ENCODE results near the gene FLNA. TPM values are rescaled to one million over a fixed set of nuclear protein-coding genes. Genes with fewer than 3 reads are reported as not detected.

Gene FLNA
- total and polyA plus RNA-seq, 9 of the 15 experiments (the other 6 are each of a cell fraction or from before 2014, with no cell fraction given), result 6.2 to 735 (median 135) TPM

DNA sequence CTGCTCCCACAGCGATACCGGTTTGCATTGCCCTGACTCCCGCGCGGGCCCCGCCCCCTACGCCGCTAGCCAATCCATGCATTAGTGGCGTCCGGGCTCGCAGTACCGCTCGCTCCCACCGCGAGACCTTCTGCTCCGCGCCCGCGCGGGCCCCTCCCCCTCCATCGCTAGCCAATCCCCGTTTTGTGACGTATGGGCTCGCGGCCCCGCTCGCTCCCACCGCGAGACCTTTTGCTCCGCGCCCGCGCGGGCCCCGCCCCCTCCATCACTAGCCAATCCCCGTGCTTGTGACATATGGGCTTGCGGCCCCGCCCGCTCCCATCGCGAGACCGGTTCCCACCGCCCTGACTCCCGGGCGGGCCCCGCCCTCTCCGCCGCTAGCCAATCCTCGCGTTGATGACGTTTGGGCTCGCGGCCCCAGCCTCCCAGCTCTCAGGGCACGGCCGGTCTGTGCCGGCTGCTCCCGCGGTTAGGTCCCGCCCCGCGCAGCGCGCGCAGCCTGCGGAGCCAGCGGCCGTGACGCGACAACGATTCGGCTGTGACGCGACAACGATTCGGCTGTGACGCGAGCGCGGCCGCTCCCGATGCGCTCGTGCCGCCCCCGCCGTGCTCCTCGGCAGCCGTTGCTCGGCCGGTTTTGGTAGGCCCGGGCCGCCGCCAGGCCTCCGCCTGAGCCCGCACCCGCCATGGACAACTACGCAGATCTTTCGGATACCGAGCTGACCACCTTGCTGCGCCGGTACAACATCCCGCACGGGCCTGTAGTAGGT is 4.5 kb upstream of the FLNA start, which contains the start of gene EMD (continued):
- TF ChIP-seq SIN3A (IDR thresholded peaks at IDR 0.05; ENCODE audit: borderline replicate concordance in 2 of 2, control insufficient read depth in 1 of 2, low read depth in 2 of 2, low read length in 2 of 2) (0 out of 4 replicates have a peak, but pooled peaks of 1 of the 2 experiments have one; percentile 36), ZNF263 (CRISPR knock-in tag; IDR thresholded peaks at IDR 0.05; ENCODE audit: borderline replicate concordance) (peak; percentile 56; the same call in 1 of the 2 replicates), BRD4 (IDR thresholded peaks at IDR 0.05) (peak; percentile 86; the same call in 1 of the 2 replicates)
- TF ChIP-seq, protein P1, sequence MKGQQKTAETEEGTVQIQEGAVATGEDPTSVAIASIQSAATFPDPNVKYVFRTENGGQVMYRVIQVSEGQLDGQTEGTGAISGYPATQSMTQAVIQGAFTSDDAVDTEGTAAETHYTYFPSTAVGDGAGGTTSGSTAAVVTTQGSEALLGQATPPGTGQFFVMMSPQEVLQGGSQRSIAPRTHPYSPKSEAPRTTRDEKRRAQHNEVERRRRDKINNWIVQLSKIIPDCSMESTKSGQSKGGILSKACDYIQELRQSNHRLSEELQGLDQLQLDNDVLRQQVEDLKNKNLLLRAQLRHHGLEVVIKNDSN (CRISPR knock-in tag; IDR thresholded peaks at IDR 0.05), result peak; percentile 51; the same call in 1 of the 2 replicates

GRCh38 chrX:154378059-154378798 is 3.8 kb upstream of the FLNA start:
- Histone ChIP-seq H4K20me1 (replicated peaks; ENCODE audit: control insufficient read depth, insufficient read depth, low read length) (no peaks in the 10 kb centered on the region), H2AFZ (ENCODE audit: low read depth, low read length) (peak overlapping the region; percentile 56; the same call in 1 of the 2 replicates), H3K4me3 (peak overlapping the region; percentile 39), H3K4me1 (replicated peaks in 1 of 2; ENCODE audit: control insufficient read depth in 2 of 2, insufficient read depth in 2 of 2, low read length in 2 of 2) (peaks cover 20 to 61% of the 10 kb centered on the region in 2 experiments), H3K27ac (ENCODE audit: extremely low read depth, low read depth, low read length) (peak overlapping the region; percentile 78), H3K9me1 (ENCODE audit: control insufficient read depth, insufficient read depth, low read length) (no peaks in the 10 kb centered on the region), H3K4me2 (ENCODE audit: insufficient read depth, low read length) (peak overlapping the region; percentile 69), H3K36me3 (ENCODE audit: control insufficient read depth, insufficient read depth, low read length) (peaks cover 19% of the 10 kb centered on the region; the same call in 2 of the 3 replicates), H3K9me3 (replicated peaks; ENCODE audit: control insufficient read depth, insufficient read depth, low read depth, low read length) (no peaks in the 10 kb centered on the region), H3K27me3 (ENCODE audit: control insufficient read depth in 2 of 2, insufficient read depth in 2 of 2, low read length in 2 of 2) (no peaks in the 10 kb centered on the region), H3K79me2 (ENCODE audit: control insufficient read depth, insufficient read depth, low read length) (peaks cover 26% of the 10 kb centered on the region), H3K9ac (ENCODE audit: insufficient read depth in 1 of 2, low read depth in 2 of 2, low read length in 2 of 2) (peak overlapping the region; percentile 55 to 93; a peak in 3 of 4 replicates)
- BruUV-seq (replicated peaks), result TSS peak; percentile 91
- ChIA-PET POLR2A (interaction anchor here (0.6 to 1.0 kb wide), 6 partner anchors 20 to 164 kb away, joined by 3 to 12 read pairs (median 4); partner anchors contain the start of gene RPL10), CTCF (ENCODE audit: low intra/inter-chr PET ratio) (no interaction called here)
- in situ Hi-C loops (cut with MboI), result loop anchor here (10.0 kb wide), 1 partner anchor 157 kb away; no protein-coding TSS in a partner anchor
- peak in 3 of 4 experiments; percentile 65 to 89 (median 69) for DNase-seq (ENCODE audit: extremely low read depth in 1 of 4, low spot score in 3 of 4)
- peak; percentile 4 for ATAC-seq
- WGBS (ENCODE audit: insufficient coverage, low coverage, missing lambda C conversion rate), result 14% methylated on average over 22 of the region's 79 CpGs
- intact Hi-C loops (cut with micrococcal nuclease), result loop anchor here (10.0 kb wide), 1 partner anchor 117 kb away; the partner anchor contains the start of gene SLC10A3
- FAIRE-seq, result no peak
- TF ChIP-seq FIP1L1 (IDR thresholded peaks at IDR 0.05; ENCODE audit: low read depth, low read length, poor library complexity, severe bottlenecking) (peak; percentile 12), PHF8 (IDR thresholded peaks at IDR 0.05; ENCODE audit: borderline replicate concordance, low read length) (peak; percentile 57; the same call in 1 of the 2 replicates), ZEB2 (IDR thresholded peaks at IDR 0.05) (no peak), XRCC3 (IDR thresholded peaks at IDR 0.05) (no peak), ELK1 (CRISPR knock-in tag; IDR thresholded peaks at IDR 0.05) (no peak), KLF13 (tag; IDR thresholded peaks at IDR 0.05; ENCODE audit: borderline replicate concordance, low read depth) (no peak), ELF2 (CRISPR knock-in tag; IDR thresholded peaks at IDR 0.05) (no peak), KAT7 (CRISPR knock-in tag; IDR thresholded peaks at IDR 0.05; ENCODE audit: borderline replicate concordance) (0 out of 2 replicates have a peak, but pooled peaks have one; percentile 37), OTX1 (CRISPR knock-in tag; IDR thresholded peaks at IDR 0.05) (no peak), NONO (IDR thresholded peaks at IDR 0.05; ENCODE audit: low read depth in 2 of 2, low read length in 1 of 2) (no peak), MLX (CRISPR knock-in tag; conservative IDR thresholded peaks at IDR 0.05) (no peak)
